DOHH2 (cell line): Measurements from ENCODE around the gene G3BP2.

Experiments
- H3F3A ChIP-seq: fragments of 200-600 bp; sonication (generic), shearing (Covaris generic); 2 replicates; pipeline ENCODE4 v1.6.0; 2016; ENCODE audit warnings: antibody characterized with exemption, mild to moderate bottlenecking; ENCODE audit not compliant: control insufficient read depth, insufficient read depth
- H3K27ac ChIP-seq: fragments of 200-600 bp; sonication (generic); 2 replicates; pipeline ENCODE4 v1.5.1; 2014; ENCODE audit warnings: low read depth, mild to moderate bottlenecking, low read length, moderate library complexity
- H3K27me3 ChIP-seq: fragments of 200-600 bp; sonication (generic); 2 replicates; pipeline ENCODE4 v1.6.1; 2014; ENCODE audit warnings: mild to moderate bottlenecking, low read length, mixed read lengths; ENCODE audit not compliant: control insufficient read depth
- H3K36me3 ChIP-seq: fragments of 200-600 bp; sonication (generic); 2 replicates; pipeline ENCODE4 v1.6.1; 2014; ENCODE audit warnings: mild to moderate bottlenecking, low read length, moderate library complexity, mixed read lengths; ENCODE audit not compliant: control insufficient read depth
- H3K4me1 ChIP-seq: fragments of 200-600 bp; sonication (generic); 2 replicates; pipeline ENCODE4 v1.6.1; 2014; ENCODE audit warnings: mild to moderate bottlenecking, low read length, mixed read lengths; ENCODE audit not compliant: control insufficient read depth
- H3K4me2 ChIP-seq: fragments of 200-600 bp; sonication (generic); 2 replicates; pipeline ENCODE4 v1.6.0; 2014; ENCODE audit warnings: mild to moderate bottlenecking, low read length, moderate library complexity
- H3K4me3 ChIP-seq: fragments of 200-600 bp; sonication (generic); 2 replicates; pipeline ENCODE4 v1.5.1; 2014; ENCODE audit warnings: mild to moderate bottlenecking, low read length, mixed read lengths
- H3K79me2 ChIP-seq: fragments of 200-600 bp; sonication (generic); 2 replicates; pipeline ENCODE4 v1.6.1; 2014; ENCODE audit warnings: mild to moderate bottlenecking, low read length, mixed read lengths; ENCODE audit not compliant: control insufficient read depth
- H3K9me2 ChIP-seq: fragments of 200-600 bp; sonication (generic); replicated peaks from 2 replicates; pipeline ENCODE4 v1.6.1; 2014; ENCODE audit warnings: mild to moderate bottlenecking, low read length, mixed read lengths; ENCODE audit not compliant: control insufficient read depth
- H3K9me3 ChIP-seq: fragments of 200-600 bp; sonication (generic); 2 replicates; pipeline ENCODE4 v1.6.1; 2014; ENCODE audit warnings: antibody characterized with exemption, low read length, mixed read lengths; ENCODE audit not compliant: control insufficient read depth, insufficient read depth
- H4K20me1 ChIP-seq: fragments of 200-600 bp; sonication (generic); 2 replicates; pipeline ENCODE4 v1.6.0; 2014; ENCODE audit warnings: low read depth, mild to moderate bottlenecking, antibody characterized with exemption, low read length, moderate library complexity; ENCODE audit not compliant: control insufficient read depth, insufficient read depth
- CTCF ChIP-seq: fragments of 200-600 bp; sonication (generic); IDR thresholded peaks from one replicate; pipeline ENCODE4 v1.5.1; 2014; ENCODE audit warnings: antibody characterized with exemption, mild to moderate bottlenecking, low read depth, low read length; ENCODE audit not compliant: poor library complexity, severe bottlenecking
- EZH2phosphoT487 ChIP-seq: fragments of 200-600 bp; sonication (generic); IDR thresholded peaks from 2 replicates; pipeline ENCODE4 v1.6.1; 2017; ENCODE audit warnings: borderline replicate concordance, mild to moderate bottlenecking, antibody characterized with exemption, low read length, moderate library complexity, mixed read lengths

G3BP2 gene

GRCh38 chr4:75705198-75705977, 32.2 kb upstream of the G3BP2 start:
- H3K27ac ChIP-seq, result no peak overlapping the region
- H3F3A ChIP-seq, result no peaks in the 10 kb centered on the region
- no peaks in the 10 kb centered on the region for H4K20me1 ChIP-seq
- no peaks in the 10 kb centered on the region for H3K9me3 ChIP-seq
- H3K4me1 ChIP-seq, result peaks cover 9% of the 10 kb centered on the region
- H3K9me2 ChIP-seq, result no peaks in the 10 kb centered on the region
- H3K27me3 ChIP-seq, result no peaks in the 10 kb centered on the region
- no peak overlapping the region for H3K4me2 ChIP-seq
- H3K36me3 ChIP-seq, result no peaks in the 10 kb centered on the region
- no peak for TF ChIP-seq CTCF
- no peak for TF ChIP-seq EZH2phosphoT487
- no peaks in the 10 kb centered on the region for H3K79me2 ChIP-seq
- H3K4me3 ChIP-seq, result no peak overlapping the region

- Histone ChIP-seq H3K9me3 (no peaks in the 10 kb centered on the region), H3F3A (peaks cover 9% of the 10 kb centered on the region; the same call in 1 of the 2 replicates), H3K27me3 (no peaks in the 10 kb centered on the region), H3K4me3 (no peak overlapping the region), H3K4me2 (no peak overlapping the region), H3K36me3 (no peaks in the 10 kb centered on the region), H3K4me1 (peaks cover 12% of the 10 kb centered on the region), H3K79me2 (no peaks in the 10 kb centered on the region), H4K20me1 (no peaks in the 10 kb centered on the region), H3K27ac (no peak overlapping the region), H3K9me2 (no peaks in the 10 kb centered on the region)
- TF ChIP-seq EZH2phosphoT487 (no peak), CTCF (no peak)
Observed at GRCh38 chr4:75702919-75703411, 29.8 kb upstream of the G3BP2 start.

GRCh38 chr4:75699299-75699698, 26.1 kb upstream of the G3BP2 start:
- Histone ChIP-seq H3K4me3 (no peak overlapping the region), H3K9me2 (no peaks in the 10 kb centered on the region), H3K27me3 (no peaks in the 10 kb centered on the region), H3K9me3 (no peaks in the 10 kb centered on the region), H3K36me3 (no peaks in the 10 kb centered on the region), H3F3A (peaks cover 9% of the 10 kb centered on the region; the same call in 1 of the 2 replicates), H3K4me1 (peaks cover 13% of the 10 kb centered on the region), H4K20me1 (no peaks in the 10 kb centered on the region), H3K4me2 (no peak overlapping the region), H3K79me2 (no peaks in the 10 kb centered on the region), H3K27ac (no peak overlapping the region)
- no peak for TF ChIP-seq CTCF
- TF ChIP-seq EZH2phosphoT487, result no peak
